HG02763 (cell line): ENCODE measurements around the gene CLDN2.
"Not testable (repeated sequence)": the region's sequence is repeated elsewhere in the genome, so short reads cannot be mapped to it uniquely, and the experiment has no call there.

Experiments
- ATAC-seq: cut with Tn5 transposase; IDR thresholded peaks from one replicate; pipeline ENCODE4 v1.9.1; 2021; ENCODE audit warnings: mild to moderate bottlenecking, moderate library complexity; ENCODE audit not compliant: unreplicated experiment

The CLDN2 gene

GRCh38 chrX:106955004-106955772 is 35.0 kb downstream of the CLDN2 start:
- no peak for ATAC-seq

- ATAC-seq = no peak
These were observed 37.7 kb downstream of the CLDN2 start for GRCh38 chrX:106957856-106958255.

GRCh38 chrX:106959901-106960300 is 39.7 kb downstream of the CLDN2 start:
- no peak for ATAC-seq

- ATAC-seq = no peak
These were observed 42.9 kb downstream of the CLDN2 start for GRCh38 chrX:106963111-106963510.

GRCh38 chrX:106964290-106964689 is 44.1 kb downstream of the CLDN2 start:
- ATAC-seq = no peak

- ATAC-seq = not testable (repeated sequence)
These were observed 46.3 kb downstream of the CLDN2 start for GRCh38 chrX:106966547-106966946.

- no peak for ATAC-seq
These were observed 52.7 kb downstream of the CLDN2 start for GRCh38 chrX:106972896-106973295.

- no peak for ATAC-seq
These were observed 53.4 kb downstream of the CLDN2 start for GRCh38 chrX:106973433-106974149.

- no peak for ATAC-seq
These were observed 56.2 kb downstream of the CLDN2 start for GRCh38 chrX:106976416-106976815.
